Measurements from ENCODE around the gene PCBD1.

Gene PCBD1

GRCh38 chr10:70892631-70893030, 4.3 kb upstream of the PCBD1 start:
- ChIA-PET POLR2A (no interaction called here), CTCF (no interaction called here)
- DNase-seq (ENCODE audit: extremely low spot score), result no peak
- TF ChIP-seq FOXK2 (IDR thresholded peaks at IDR 0.05) (no peak), SUZ12 (IDR thresholded peaks at IDR 0.05) (no peak), LEF1 (IDR thresholded peaks at IDR 0.05; ENCODE audit: borderline replicate concordance) (no peak), BHLHE40 (IDR thresholded peaks at IDR 0.05; ENCODE audit: borderline replicate concordance) (no peak), CTBP1 (IDR thresholded peaks at IDR 0.05; ENCODE audit: borderline replicate concordance) (no peak), ELF4 (IDR thresholded peaks at IDR 0.05) (no peak), HDGF (IDR thresholded peaks at IDR 0.05; ENCODE audit: borderline replicate concordance) (no peak), FOXM1 (IDR thresholded peaks at IDR 0.05; ENCODE audit: borderline replicate concordance) (no peak), ZNF384 (IDR thresholded peaks at IDR 0.05) (no peak), ARNT (IDR thresholded peaks at IDR 0.05) (no peak), NFRKB (IDR thresholded peaks at IDR 0.05) (no peak), PKNOX1 (IDR thresholded peaks at IDR 0.05) (no peak), FOXA1 (IDR thresholded peaks at IDR 0.05) (no peak), SP1 (IDR thresholded peaks at IDR 0.05) (no peak), L3MBTL2 (conservative IDR thresholded peaks at IDR 0.05) (no peak), TARDBP (IDR thresholded peaks at IDR 0.05) (no peak)

GRCh38 chr10:70891627-70892026, 3.3 kb upstream of the PCBD1 start:
- CTCF ChIA-PET, result no interaction called here
- POLR2A ChIA-PET, result no interaction called here
- DNase-seq (ENCODE audit: extremely low spot score), result no peak
- TF ChIP-seq CTBP1 (IDR thresholded peaks at IDR 0.05; ENCODE audit: borderline replicate concordance) (no peak), SP1 (IDR thresholded peaks at IDR 0.05) (no peak), ZNF384 (IDR thresholded peaks at IDR 0.05) (no peak), TARDBP (IDR thresholded peaks at IDR 0.05) (no peak), ELF4 (IDR thresholded peaks at IDR 0.05) (no peak), LEF1 (IDR thresholded peaks at IDR 0.05; ENCODE audit: borderline replicate concordance) (no peak), SUZ12 (IDR thresholded peaks at IDR 0.05) (no peak)

GRCh38 chr10:70890917-70891431, 2.6 kb upstream of the PCBD1 start:
- POLR2A ChIA-PET, result no interaction called here
- no peak for DNase-seq (ENCODE audit: extremely low spot score)
- no peak for TF ChIP-seq CTBP1 (IDR thresholded peaks at IDR 0.05; ENCODE audit: borderline replicate concordance)
- TF ChIP-seq FOXA1 (IDR thresholded peaks at IDR 0.05), result no peak
- TF ChIP-seq BHLHE40 (IDR thresholded peaks at IDR 0.05; ENCODE audit: borderline replicate concordance), result no peak
- no peak for TF ChIP-seq FOXM1 (IDR thresholded peaks at IDR 0.05; ENCODE audit: borderline replicate concordance)
- TF ChIP-seq ELF4 (IDR thresholded peaks at IDR 0.05), result no peak
- no peak for TF ChIP-seq PKNOX1 (IDR thresholded peaks at IDR 0.05)
- no peak for TF ChIP-seq SUZ12 (IDR thresholded peaks at IDR 0.05)
- no peak for TF ChIP-seq NFRKB (IDR thresholded peaks at IDR 0.05)
- TF ChIP-seq FOXK2 (IDR thresholded peaks at IDR 0.05), result no peak
- TF ChIP-seq HDGF (IDR thresholded peaks at IDR 0.05; ENCODE audit: borderline replicate concordance), result no peak
- TF ChIP-seq ZNF384 (IDR thresholded peaks at IDR 0.05), result no peak
- TF ChIP-seq TARDBP (IDR thresholded peaks at IDR 0.05), result no peak
- TF ChIP-seq ARNT (IDR thresholded peaks at IDR 0.05), result no peak
- TF ChIP-seq L3MBTL2 (conservative IDR thresholded peaks at IDR 0.05), result no peak
- TF ChIP-seq LEF1 (IDR thresholded peaks at IDR 0.05; ENCODE audit: borderline replicate concordance), result no peak
- no peak for TF ChIP-seq SP1 (IDR thresholded peaks at IDR 0.05)
- CTCF ChIA-PET, result interaction anchor here (0.6 kb wide), 1 partner anchor 436 kb away, joined by 3 read pairs; no protein-coding TSS in a partner anchor

- no peak for DNase-seq (ENCODE audit: extremely low spot score)
- POLR2A ChIA-PET, result no interaction called here
- CTCF ChIA-PET, result interaction anchor here (1.2 kb wide), 1 partner anchor 14 kb away, joined by 5 read pairs; no protein-coding TSS in a partner anchor
- TF ChIP-seq BHLHE40 (IDR thresholded peaks at IDR 0.05; ENCODE audit: borderline replicate concordance) (no peak), SP1 (IDR thresholded peaks at IDR 0.05) (no peak), FOXA1 (IDR thresholded peaks at IDR 0.05) (no peak), TARDBP (IDR thresholded peaks at IDR 0.05) (no peak), SUZ12 (IDR thresholded peaks at IDR 0.05) (no peak), ELF4 (IDR thresholded peaks at IDR 0.05) (no peak), PKNOX1 (IDR thresholded peaks at IDR 0.05) (no peak), HDGF (IDR thresholded peaks at IDR 0.05; ENCODE audit: borderline replicate concordance) (no peak), ZNF384 (IDR thresholded peaks at IDR 0.05) (no peak), L3MBTL2 (conservative IDR thresholded peaks at IDR 0.05) (no peak), LEF1 (IDR thresholded peaks at IDR 0.05; ENCODE audit: borderline replicate concordance) (no peak), FOXM1 (IDR thresholded peaks at IDR 0.05; ENCODE audit: borderline replicate concordance) (no peak), ARNT (IDR thresholded peaks at IDR 0.05) (no peak), FOXK2 (IDR thresholded peaks at IDR 0.05) (no peak)
Observed at GRCh38 chr10:70889291-70889690, 926 bp upstream of the PCBD1 start.

GRCh38 chr10:70886921-70887665, 1.3 kb downstream of the PCBD1 start:
- CTCF ChIA-PET, result interaction anchor here (0.6 to 0.9 kb wide), 3 partner anchors 264 to 286 kb away, joined by 3 read pairs; no protein-coding TSS in a partner anchor
- DNase-seq (ENCODE audit: extremely low spot score), result no peak
- POLR2A ChIA-PET, result interaction anchor here (0.7 to 2.0 kb wide), 7 partner anchors 8 to 70 kb away, joined by 3 to 6 read pairs (median 3); no protein-coding TSS in a partner anchor
- no peak for TF ChIP-seq HDGF (IDR thresholded peaks at IDR 0.05; ENCODE audit: borderline replicate concordance)
- TF ChIP-seq LEF1 (IDR thresholded peaks at IDR 0.05; ENCODE audit: borderline replicate concordance), result no peak
- no peak for TF ChIP-seq TARDBP (IDR thresholded peaks at IDR 0.05)
- no peak for TF ChIP-seq ZNF384 (IDR thresholded peaks at IDR 0.05)
- no peak for TF ChIP-seq FOXA1 (IDR thresholded peaks at IDR 0.05)
- TF ChIP-seq CTBP1 (IDR thresholded peaks at IDR 0.05; ENCODE audit: borderline replicate concordance), result no peak
- TF ChIP-seq ARNT (IDR thresholded peaks at IDR 0.05), result no peak
- TF ChIP-seq NFRKB (IDR thresholded peaks at IDR 0.05), result no peak
- TF ChIP-seq L3MBTL2 (conservative IDR thresholded peaks at IDR 0.05), result no peak
- no peak for TF ChIP-seq ELF4 (IDR thresholded peaks at IDR 0.05)
- TF ChIP-seq BHLHE40 (IDR thresholded peaks at IDR 0.05; ENCODE audit: borderline replicate concordance), result no peak
- no peak for TF ChIP-seq FOXK2 (IDR thresholded peaks at IDR 0.05)

Measured in HEK293T (cell line).